GM19099 (cell line): ENCODE results near the gene RAB1B.

Experiments used
- POLR2A ChIP-seq: IDR thresholded peaks from 3 replicates; pipeline ENCODE4 v1.6.1; 2011; ENCODE audit warnings: low read depth; ENCODE audit not compliant: insufficient read length; ENCODE audit errors: extremely low read depth

Gene RAB1B

GRCh38 chr11:66259956-66260355 lies 8.5 kb upstream of the RAB1B start:
- no peak for TF ChIP-seq POLR2A

- no peak for TF ChIP-seq POLR2A
Observed at GRCh38 chr11:66261578-66261977, 6.9 kb upstream of the RAB1B start.

- no peak for TF ChIP-seq POLR2A
Observed at GRCh38 chr11:66262191-66262590, 6.2 kb upstream of the RAB1B start.

GRCh38 chr11:66262696-66263095 lies 5.7 kb upstream of the RAB1B start:
- no peak for TF ChIP-seq POLR2A

- no peak for TF ChIP-seq POLR2A
Observed at GRCh38 chr11:66263231-66263630, 5.2 kb upstream of the RAB1B start.

- TF ChIP-seq POLR2A: no peak
Observed at GRCh38 chr11:66263785-66264184, 4.7 kb upstream of the RAB1B start.

GRCh38 chr11:66264383-66264782 lies 4.1 kb upstream of the RAB1B start:
- no peak for TF ChIP-seq POLR2A

- no peak for TF ChIP-seq POLR2A
Observed at GRCh38 chr11:66264914-66265313, 3.5 kb upstream of the RAB1B start.

- no peak for TF ChIP-seq POLR2A
Observed at GRCh38 chr11:66265531-66266377, 2.7 kb upstream of the RAB1B start.

GRCh38 chr11:66266378-66267038 lies 1.9 kb upstream of the RAB1B start:
- no peak for TF ChIP-seq POLR2A

GRCh38 chr11:66267039-66267378 lies 1.4 kb upstream of the RAB1B start:
- TF ChIP-seq POLR2A: no peak

GRCh38 chr11:66267379-66268243 lies 828 bp upstream of the RAB1B start:
- peak; percentile 17 for TF ChIP-seq POLR2A

- peak; percentile 15 for TF ChIP-seq POLR2A
Observed at GRCh38 chr11:66268952-66269905, 790 bp downstream of the RAB1B start.

- TF ChIP-seq POLR2A: no peak
Observed at GRCh38 chr11:66271816-66272215, 3.4 kb downstream of the RAB1B start.

- TF ChIP-seq POLR2A: no peak
Observed at GRCh38 chr11:66272596-66272995, 4.2 kb downstream of the RAB1B start.

GRCh38 chr11:66274219-66274618 lies 5.8 kb downstream of the RAB1B start:
- no peak for TF ChIP-seq POLR2A
